Ovary (tissue), 3 donors: ENCODE data around the gene ARMC2.

Experiments
- CTCF ChIP-seq, 3 donors: fragments of 450-650 bp in 2 of 3; fragments of 200-600 bp in 1 of 3; IDR thresholded peaks; one replicate each; pipeline versions ENCODE4 v1.5.1 to v1.8.0; 2016 to 2022; ENCODE audit warnings: antibody characterized with exemption in 3 of 3, mild to moderate bottlenecking in 1 of 3
- EP300 ChIP-seq: sonication (generic); formaldehyde crosslinking; IDR thresholded peaks from one replicate; pipeline ENCODE4 v1.6.1; 2017; ENCODE audit warnings: antibody characterized with exemption
- POLR2A ChIP-seq: fragments of 450-650 bp; IDR thresholded peaks from one replicate; pipeline ENCODE4 v1.6.1; 2017; ENCODE audit warnings: antibody characterized with exemption, mild to moderate bottlenecking, moderate library complexity
- donor health status: DM: no; HTN: no; CAD: no.

GRCh38 chr6:108804956-108805355 is 43.3 kb upstream of the ARMC2 start:
- TF ChIP-seq CTCF (IDR thresholded peaks at IDR 0.05), result no peak
- no peak for TF ChIP-seq POLR2A
- no peak for TF ChIP-seq EP300
